Endothelial cell of umbilical vein (primary cell): ENCODE data around the gene RBFOX1. TPM values are rescaled to one million over a fixed set of nuclear protein-coding genes. Genes with fewer than 3 reads are reported as not detected.

Experiments
- BruUV-seq: library from RNA; stranded (reverse); fragments of 400-500 nt; replicated peaks from 2 replicates; lab custom pipeline; 2021; lab: Mats Ljungman, UMichigan
- CTCF ChIA-PET: fragments of 300-600, 350-600 bp; sonication (Branson Sonifier 250); formaldehyde crosslinking; loops from one replicate; lab custom pipeline; 2021; ENCODE audit warnings: antibody characterized with exemption, inconsistent platforms; lab: Charles Lee
- POLR2A ChIA-PET: fragments of 300-600, 350-600 bp; sonication (Branson Sonifier 250); formaldehyde crosslinking; loops from one replicate; lab custom pipeline; 2021; ENCODE audit warnings: antibody characterized with exemption, inconsistent platforms; lab: Charles Lee
- DNase-seq: peaks from one replicate; pipeline ENCODE4 v3.0.0-alpha.2; 2011; ENCODE audit warnings: low read depth, low spot score
- FAIRE-seq: peaks from 2 replicates; lab custom pipeline; 2011; peaks lifted over from hg19 to GRCh38; lab: Jason Lieb, UNC
- H2AFZ ChIP-seq: 2 replicates; pipeline ENCODE4 v1.6.0; 2012; ENCODE audit warnings: low read depth, low read length, control low read depth, inconsistent platforms
- H3K27ac ChIP-seq: 2 replicates; pipeline ENCODE4 v1.5.1; 2011; ENCODE audit warnings: low read depth, mild to moderate bottlenecking, control low read depth, low read length, moderate library complexity; ENCODE audit not compliant: insufficient read depth
- H3K27me3 ChIP-seq, 2 experiments: 2 replicates each; pipeline versions ENCODE4 v1.6.0 to v1.6.1; 2011; ENCODE audit warnings: low read length in 2 of 2, mixed read lengths in 1 of 2; ENCODE audit not compliant: control insufficient read depth in 2 of 2, insufficient read depth in 2 of 2
- H3K36me3 ChIP-seq, 2 experiments: 2 replicates in 1 of 2; 3 replicates in 1 of 2; pipeline ENCODE4 v1.5.1; 2011; ENCODE audit warnings: low read length in 2 of 2, mild to moderate bottlenecking in 1 of 2, moderate library complexity in 1 of 2; ENCODE audit not compliant: control insufficient read depth in 2 of 2, insufficient read depth in 2 of 2; ENCODE audit errors: extremely low read depth in 1 of 2
- H3K4me1 ChIP-seq: 3 replicates; pipeline ENCODE4 v1.5.1; 2011; ENCODE audit warnings: mild to moderate bottlenecking, low read length; ENCODE audit not compliant: control insufficient read depth, insufficient read depth; ENCODE audit errors: extremely low read depth
- H3K4me2 ChIP-seq: 2 replicates; pipeline ENCODE4 v1.6.1; 2011; ENCODE audit warnings: low read length, control low read depth, mixed read lengths; ENCODE audit not compliant: insufficient read depth
- H3K4me3 ChIP-seq, 3 experiments: fragments of 200-600 bp in 1 of 3; sonication (generic), shearing (Covaris generic) in 1 of 3; replicated peaks in 1 of 3; 2 replicates each; pipeline ENCODE4 v1.5.1; 2011 to 2016; ENCODE audit warnings: control low read depth in 3 of 3, low read length in 3 of 3, mild to moderate bottlenecking in 2 of 3, inconsistent platforms in 1 of 3, low read depth in 1 of 3, moderate library complexity in 1 of 3; ENCODE audit not compliant: insufficient read depth in 1 of 3
- H3K79me2 ChIP-seq: 2 replicates; pipeline ENCODE4 v1.6.0; 2012; ENCODE audit warnings: low read length, inconsistent platforms; ENCODE audit not compliant: control insufficient read depth, insufficient read depth
- H3K9ac ChIP-seq: replicated peaks from 2 replicates; pipeline ENCODE3; 2011; ENCODE audit warnings: low read length, control low read depth; ENCODE audit not compliant: insufficient read depth; ENCODE audit errors: extremely low read depth
- H3K9me1 ChIP-seq: replicated peaks from 3 replicates; pipeline ENCODE4 v1.6.0; 2011; ENCODE audit warnings: mild to moderate bottlenecking, low read length; ENCODE audit not compliant: control insufficient read depth, insufficient read depth; ENCODE audit errors: extremely low read depth
- H3K9me3 ChIP-seq: replicated peaks from 2 replicates; pipeline ENCODE4 v1.5.1; 2012; ENCODE audit warnings: low read length, inconsistent platforms; ENCODE audit not compliant: control insufficient read depth, insufficient read depth
- H4K20me1 ChIP-seq: replicated peaks from 2 replicates; pipeline ENCODE3; 2011; ENCODE audit warnings: mild to moderate bottlenecking, low read length; ENCODE audit not compliant: control insufficient read depth, insufficient read depth; ENCODE audit errors: extremely low read depth
- CTCF ChIP-seq, 2 donors: IDR thresholded peaks; 1 replicate in 1 of 2; 2 replicates in 1 of 2; pipeline ENCODE4 v1.5.1; 2011; ENCODE audit warnings: low read length in 2 of 2, mild to moderate bottlenecking in 2 of 2, moderate library complexity in 2 of 2, control low read depth in 1 of 2, inconsistent platforms in 1 of 2, low read depth in 1 of 2; ENCODE audit not compliant: insufficient read depth in 1 of 2; ENCODE audit errors: extremely low read depth in 1 of 2
- EZH2 ChIP-seq: IDR thresholded peaks from 2 replicates; pipeline ENCODE4 v1.6.1; 2012; ENCODE audit warnings: borderline replicate concordance, low read depth, mild to moderate bottlenecking, moderate library complexity, low read length, inconsistent platforms; ENCODE audit not compliant: severe bottlenecking
- FOS ChIP-seq: IDR thresholded peaks from 2 replicates; pipeline ENCODE4 v1.6.1; 2011; ENCODE audit warnings: mild to moderate bottlenecking, low read length, moderate library complexity, borderline replicate concordance; ENCODE audit not compliant: insufficient read depth
- GATA2 ChIP-seq: IDR thresholded peaks from 2 replicates; pipeline ENCODE4 v1.7.0; 2011; ENCODE audit warnings: low read depth, mild to moderate bottlenecking, moderate library complexity, mixed read lengths, low read length; ENCODE audit not compliant: insufficient read length, insufficient read depth
- JUN ChIP-seq: IDR thresholded peaks from 2 replicates; pipeline ENCODE4 v1.6.1; 2011; ENCODE audit warnings: borderline replicate concordance, low read depth; ENCODE audit not compliant: insufficient read length, insufficient read depth
- MYC ChIP-seq: IDR thresholded peaks from one replicate; pipeline ENCODE4 v1.6.1; 2011; ENCODE audit warnings: mild to moderate bottlenecking, low read depth, low read length
- POLR2A ChIP-seq: IDR thresholded peaks from 2 replicates; pipeline ENCODE4 v1.6.1; 2012; ENCODE audit warnings: low read depth, mild to moderate bottlenecking, control low read depth, low read length
- POLR2AphosphoS5 ChIP-seq: IDR thresholded peaks from 2 replicates; pipeline ENCODE4 v1.6.1; 2012; ENCODE audit warnings: low read depth, mild to moderate bottlenecking, control low read depth, low read length, moderate library complexity; ENCODE audit not compliant: insufficient read depth
- dilution Hi-C: fragments of 300-500 bp; cut with MboI; formaldehyde crosslinking; loops from one replicate; pipeline ENCODE4 v1.15.0; 2019; ENCODE audit warnings: low sequenced_read_pairs; ENCODE audit not compliant: extremely low pct_ligation_motif_present
- intact Hi-C: fragments of 100-400 bp; cut with micrococcal nuclease; formaldehyde crosslinking; loops from one replicate; pipeline ENCODE4 v1.10.0; 2022
- polyA plus RNA-seq, 4 experiments: library from polyadenylated mRNA; depleted of rRNA in 3 of 4; stranded (reverse) in 3 of 4; unstranded in 1 of 4; fragments of >200 nt; gene quantifications; 2 replicates each; pipeline versions ENCODE4 v1.2.1 to v1.2.3, GENCODE V29; 2011 to 2012; ENCODE audit warnings: missing spikeins in 1 of 4
- total RNA-seq: library from RNA; stranded (reverse); gene quantifications from 2 replicates; pipeline ENCODE4 v1.2.3, GENCODE V29; 2021
- TF ChIP-seq, protein P1 (sequence below): IDR thresholded peaks from 2 replicates; pipeline ENCODE4 v1.6.1; 2011; ENCODE audit not compliant: insufficient read depth, insufficient read length

Gene RBFOX1
- total and polyA plus RNA-seq, 2 donors (not counting 3 experiments of a cell fraction or from before 2014, with no cell fraction given): not detected

- no peak overlapping the region for H3K27ac ChIP-seq
- FAIRE-seq (no peak), DNase-seq (no peak)
- H2AFZ ChIP-seq: no peak overlapping the region
- no peaks in the 10 kb centered on the region for H3K79me2 ChIP-seq
- no peaks in the 10 kb centered on the region for H3K4me1 ChIP-seq
- no peak overlapping the region for H3K9ac ChIP-seq
- no peak overlapping the region for H3K4me3 ChIP-seq
- BruUV-seq: no TSS peak
- no peak for TF ChIP-seq POLR2AphosphoS5
- no peak for TF ChIP-seq JUN
- no peak for TF ChIP-seq FOS
- no peak for TF ChIP-seq CTCF (IDR thresholded peaks at IDR 0.05; ENCODE audit: extremely low read depth in 1 of 2, insufficient read depth in 1 of 2, low read depth in 1 of 2, low read length in 2 of 2)
- no peak for TF ChIP-seq POLR2A
- TF ChIP-seq MYC: no peak
- no peak for TF ChIP-seq EZH2
- TF ChIP-seq, protein P1, sequence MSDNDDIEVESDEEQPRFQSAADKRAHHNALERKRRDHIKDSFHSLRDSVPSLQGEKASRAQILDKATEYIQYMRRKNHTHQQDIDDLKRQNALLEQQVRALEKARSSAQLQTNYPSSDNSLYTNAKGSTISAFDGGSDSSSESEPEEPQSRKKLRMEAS: no peak
- no peak for TF ChIP-seq GATA2
- H3K27me3 ChIP-seq: no peaks in the 10 kb centered on the region
- intact Hi-C loops: no loop called here
- POLR2A ChIA-PET: no interaction called here
- CTCF ChIA-PET: no interaction called here
- H3K36me3 ChIP-seq: no peaks in the 10 kb centered on the region
- no peaks in the 10 kb centered on the region for H4K20me1 ChIP-seq
- no peaks in the 10 kb centered on the region for H3K9me1 ChIP-seq
- H3K9me3 ChIP-seq: peaks cover 9% of the 10 kb centered on the region
- H3K4me2 ChIP-seq: no peak overlapping the region
- dilution Hi-C loops: no loop called here
These were observed 376.5 kb downstream of the RBFOX1 start for GRCh38 chr16:7709186-7709585.
